Upper lobe of right lung (tissue), 1 donor: ENCODE data around the gene TRUB1. TPM values are rescaled to one million over a fixed set of nuclear protein-coding genes. Genes with fewer than 3 reads are reported as not detected.
"Not testable (repeated sequence)": the region's sequence is repeated elsewhere in the genome, so short reads cannot be mapped to it uniquely, and the experiment has no call there.

Source experiments
- ATAC-seq: fragments of 200-7000 bp; cut with Tn5 transposase; one replicate; pipeline ENCODE4 v1.9.1; 2020; ENCODE audit warnings: mild to moderate bottlenecking, moderate library complexity
- DNase-seq: peaks from one replicate; pipeline ENCODE4 v3.0.0-alpha.2; 2020
- H3K27ac ChIP-seq: fragments of 200-600 bp; one replicate; pipeline ENCODE4 v1.8.0; 2022
- H3K27me3 ChIP-seq: fragments of 200-600 bp; one replicate; pipeline ENCODE4 v1.8.0; 2022; ENCODE audit warnings: mild to moderate bottlenecking
- H3K36me3 ChIP-seq: fragments of 200-600 bp; one replicate; pipeline ENCODE4 v1.8.0; 2022
- H3K4me1 ChIP-seq: fragments of 200-600 bp; one replicate; pipeline ENCODE4 v1.8.0; 2022
- H3K4me3 ChIP-seq: fragments of 200-600 bp; one replicate; pipeline ENCODE4 v1.8.0; 2022; ENCODE audit warnings: mild to moderate bottlenecking
- H3K9me3 ChIP-seq: fragments of 200-600 bp; one replicate; pipeline ENCODE4 v1.8.0; 2022
- CTCF ChIP-seq: fragments of 200-600 bp; IDR thresholded peaks from one replicate; pipeline ENCODE4 v1.8.0; 2022; ENCODE audit warnings: antibody characterized with exemption
- intact Hi-C: fragments of 100-400 bp; cut with DNase I; formaldehyde crosslinking; loops from one replicate; pipeline ENCODE4 v1.11.0; 2022
- long read RNA-seq: library from polyadenylated mRNA; unstranded; transcript quantifications from one replicate; pipeline ENCODE4 v2.0.0, GENCODE V29; 2021
- total RNA-seq: library from RNA; stranded (reverse); fragmentation: NEBNext Ultra II Directional; extraction: Animal tissue kit (Norgen Biotek cat#: 25700); gene quantifications from one replicate; pipeline ENCODE4 v1.2.1, GENCODE V29; 2021
- donor health status: DM: no; HTN: yes; CAD: no; lungs with severe emphysema.

The TRUB1 gene
- total RNA-seq, result 11.3 TPM
- long read RNA-seq, transcript TRUB1-201 (8 exons, 3,408 nt), result major isoform, 24 of 25 reads
- long read RNA-seq, partial matches to known transcripts, result 0 of 25 reads
- long read RNA-seq, other reads (novel, unspliced or antisense), result 1 of 25 reads

GRCh38 chr10:114937962-114938855, at the start of gene TRUB1:
TRUB1 (plus strand) TSS chr10:114938195; CDS start chr10:114938254, 59 bp downstream.
- no peaks in the 10 kb centered on the region for H3K9me3 ChIP-seq
- ATAC-seq (peak; percentile 100), DNase-seq (peak; percentile 94)
- intact Hi-C loops, result no loop called here
- no peak for TF ChIP-seq CTCF
- H3K27ac ChIP-seq, result peak within 1 kb of the TSS; percentile 92
- peaks cover 21% of the 10 kb centered on the region for H3K4me1 ChIP-seq
- peaks cover 14% of the 10 kb centered on the region for H3K36me3 ChIP-seq
- H3K27me3 ChIP-seq, result no peaks in the 10 kb centered on the region
- peak within 1 kb of the TSS; percentile 94 for H3K4me3 ChIP-seq

- Histone ChIP-seq H3K36me3 (no peaks in the 10 kb centered on the region), H3K27ac (no peak overlapping the region), H3K4me1 (no peaks in the 10 kb centered on the region), H3K27me3 (no peaks in the 10 kb centered on the region), H3K9me3 (no peaks in the 10 kb centered on the region), H3K4me3 (no peak overlapping the region)
- no peak for DNase-seq
- intact Hi-C loops, result no loop called here
- no peak for ATAC-seq
- no peak for TF ChIP-seq CTCF
Measured at GRCh38 chr10:114893251-114893650, 44.7 kb upstream of the TRUB1 start.

- no peaks in the 10 kb centered on the region for H3K27me3 ChIP-seq
- intact Hi-C loops, result no loop called here
- H3K4me3 ChIP-seq, result no peak overlapping the region
- H3K36me3 ChIP-seq, result no peaks in the 10 kb centered on the region
- H3K9me3 ChIP-seq, result no peaks in the 10 kb centered on the region
- no peak overlapping the region for H3K27ac ChIP-seq
- TF ChIP-seq CTCF, result no peak
- DNase-seq (no peak), ATAC-seq (no peak)
- H3K4me1 ChIP-seq, result no peaks in the 10 kb centered on the region
Measured at GRCh38 chr10:114894911-114895310, 43.1 kb upstream of the TRUB1 start.

GRCh38 chr10:114897011-114897410, 41.0 kb upstream of the TRUB1 start:
- not testable (repeated sequence) for DNase-seq

GRCh38 chr10:114897593-114897992, 40.4 kb upstream of the TRUB1 start:
- Histone ChIP-seq H3K4me3 (no peak overlapping the region), H3K9me3 (no peaks in the 10 kb centered on the region), H3K27ac (no peak overlapping the region), H3K27me3 (no peaks in the 10 kb centered on the region), H3K36me3 (no peaks in the 10 kb centered on the region), H3K4me1 (no peaks in the 10 kb centered on the region)
- intact Hi-C loops, result no loop called here
- TF ChIP-seq CTCF, result no peak
- no peak for ATAC-seq
- no peak for DNase-seq

More at GRCh38 chr10:114897011-114897410, 41.0 kb upstream of the TRUB1 start:
- ATAC-seq, H3K9me3 ChIP-seq, H3K4me1 ChIP-seq, intact Hi-C loops, H3K27me3 ChIP-seq, H3K4me3 ChIP-seq, H3K27ac ChIP-seq, H3K36me3 ChIP-seq: not testable (repeated sequence)

- Histone ChIP-seq H3K9me3 (no peaks in the 10 kb centered on the region), H3K4me1 (no peaks in the 10 kb centered on the region), H3K27me3 (no peaks in the 10 kb centered on the region), H3K4me3 (no peak overlapping the region), H3K27ac (no peak overlapping the region), H3K36me3 (no peaks in the 10 kb centered on the region)
- no peak for TF ChIP-seq CTCF
- ATAC-seq (no peak), DNase-seq (no peak)
- intact Hi-C loops, result no loop called here
Measured at GRCh38 chr10:114899982-114900381, 38.0 kb upstream of the TRUB1 start.
